Daoy (cell line): Measurements from ENCODE around the gene CC2D2B. TPM values are rescaled to one million over a fixed set of nuclear protein-coding genes. Genes with fewer than 3 reads are reported as not detected.
"Not testable (repeated sequence)": the region's sequence is repeated elsewhere in the genome, so short reads cannot be mapped to it uniquely, and the experiment has no call there.

Experiments
- DNase-seq: peaks from one replicate; pipeline ENCODE4 v3.0.0-alpha.2; 2015; ENCODE audit warnings: low read depth
- total RNA-seq: library from RNA; depleted of rRNA; stranded (reverse); fragments of >200 nt; shearing (Covaris generic); gene quantifications from 2 replicates; pipeline ENCODE4 v1.2.3, GENCODE V29; 2014

The CC2D2B gene
- total RNA-seq, 1 experiment from 2014 or later = 0.29 TPM

DNA sequence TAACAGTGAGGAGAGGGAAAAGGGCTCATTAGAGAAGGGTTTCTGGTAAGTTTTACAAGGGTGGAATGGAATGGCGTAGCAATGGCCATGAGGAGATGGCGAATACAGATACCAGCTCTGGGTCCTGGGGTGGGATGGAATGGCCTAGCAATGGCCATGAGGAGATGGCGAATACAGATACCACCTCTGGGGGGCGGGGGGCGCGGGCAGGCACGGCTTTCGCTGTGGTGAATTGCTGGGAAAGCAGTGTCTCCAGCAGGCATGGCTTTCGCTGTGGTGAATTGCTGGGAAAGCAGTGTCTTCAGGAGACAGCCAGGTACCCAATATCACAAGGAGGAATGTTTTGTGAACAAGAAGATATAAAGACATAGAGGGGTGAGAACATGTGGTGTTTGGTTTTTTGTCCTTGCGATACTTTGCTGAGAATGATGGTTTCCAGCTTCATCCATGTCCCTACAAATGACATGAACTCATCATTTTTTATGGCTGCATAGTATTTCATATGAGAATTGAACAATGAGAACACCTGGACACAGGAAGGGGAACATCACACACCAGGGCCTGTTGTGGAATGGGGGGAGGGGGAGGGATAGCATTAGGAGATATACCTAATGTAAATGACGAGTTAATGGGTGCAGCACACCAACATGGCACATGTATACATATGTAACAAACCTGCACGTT, 1.7 kb upstream of the CC2D2B start:
- not testable (repeated sequence) for DNase-seq

DNA sequence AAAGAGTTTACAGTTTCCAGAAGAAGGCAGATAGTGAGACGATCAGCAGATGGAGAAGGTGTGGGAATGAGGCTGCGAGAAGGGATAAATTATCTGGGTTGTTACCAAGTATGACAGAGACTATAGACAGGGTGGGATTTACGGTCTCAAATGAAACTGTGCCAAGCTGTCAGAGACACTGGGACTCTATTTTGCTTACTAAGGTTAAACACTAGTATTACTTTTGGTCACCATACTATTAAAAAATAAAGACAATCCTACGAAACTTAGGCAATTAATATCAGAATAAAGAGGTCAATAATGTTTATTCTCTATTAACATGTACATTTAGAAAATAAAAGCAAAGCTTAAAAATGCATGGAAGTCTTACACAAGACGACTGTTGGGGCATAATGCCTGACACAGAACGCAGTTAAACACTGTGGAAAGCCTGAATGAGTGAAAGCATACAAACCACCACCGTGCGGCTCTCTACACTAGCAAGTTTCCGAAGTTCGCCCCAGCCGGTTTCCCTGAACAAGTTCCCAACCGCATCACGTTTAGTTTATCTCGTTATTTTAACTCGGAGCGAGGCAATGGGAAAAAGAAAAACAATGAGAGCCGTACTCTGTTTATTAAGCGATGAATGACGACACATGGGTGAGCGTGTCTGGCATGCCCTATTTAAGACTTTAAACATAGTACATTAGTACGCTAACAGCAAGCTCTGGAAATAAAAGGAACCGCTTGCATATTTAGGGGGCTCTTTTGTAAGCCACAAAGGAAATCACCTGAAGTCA, 909 bp upstream of the CC2D2B start:
- DNase-seq = peak; percentile 47

DNA sequence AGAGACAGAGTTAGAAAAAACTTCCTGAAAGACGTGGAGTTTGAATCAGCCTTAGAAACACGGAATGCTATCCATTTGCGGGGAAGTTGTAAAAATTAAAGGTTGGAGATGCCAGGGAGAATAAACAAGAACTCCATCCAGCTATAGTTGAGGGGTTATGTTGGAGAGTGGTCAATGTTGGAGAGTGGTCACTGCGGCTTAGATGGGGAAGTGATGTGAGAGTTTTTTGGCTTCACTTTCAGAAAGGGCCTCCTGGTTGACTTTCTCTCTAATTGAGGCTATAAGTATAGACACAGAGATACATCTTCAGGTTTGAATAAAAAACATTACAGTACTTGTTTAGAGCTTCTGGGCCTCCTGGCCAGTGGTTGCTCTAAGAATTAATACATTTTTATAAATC, 675 bp downstream of the CC2D2B start:
- DNase-seq = no peak

- DNase-seq = no peak
Observed at GRCh38 chr10:95909561-95909960, 1.8 kb downstream of the CC2D2B start.

DNA sequence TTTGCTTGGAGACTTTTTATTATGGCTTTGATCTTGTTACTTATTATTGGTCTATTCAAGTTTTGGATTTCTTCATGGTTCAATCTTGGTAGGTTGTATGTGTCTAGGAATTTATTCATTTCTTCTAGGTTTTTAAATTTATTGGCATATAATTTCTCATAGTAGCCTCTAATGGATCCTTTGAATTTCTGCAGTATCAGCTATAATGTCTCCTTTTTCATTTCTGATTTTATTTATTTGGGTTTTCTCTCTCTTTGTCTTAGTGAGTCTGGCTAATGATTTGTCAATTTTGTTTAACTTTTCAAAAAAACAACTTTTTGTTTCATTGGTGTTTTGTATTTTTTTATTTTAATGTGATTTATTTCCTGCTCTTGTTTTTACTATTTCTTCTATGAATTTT, 8.3 kb downstream of the CC2D2B start:
- DNase-seq = not testable (repeated sequence)

GRCh38 chr10:95920798-95921426, 13.1 kb downstream of the CC2D2B start:
- DNase-seq = no peak

DNA sequence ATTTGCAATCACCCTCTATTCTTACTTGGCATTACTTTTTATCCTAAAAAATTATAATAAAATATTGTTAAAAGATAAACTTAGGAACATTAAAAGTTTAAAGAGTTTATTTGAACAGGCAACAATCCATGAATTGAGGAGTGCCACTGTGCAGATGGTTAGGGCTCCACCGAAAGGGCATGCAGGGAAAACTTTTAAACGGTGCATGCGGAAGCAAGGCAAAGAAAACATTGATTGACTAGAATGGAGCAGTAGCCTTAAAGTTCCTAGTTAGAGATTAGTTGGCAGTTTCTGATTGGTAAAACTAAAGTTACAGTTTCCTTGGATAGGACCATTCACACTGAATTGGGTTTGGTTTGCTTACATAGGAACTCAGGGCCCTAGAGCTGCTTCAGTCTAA, 17.3 kb downstream of the CC2D2B start:
- no peak for DNase-seq

GRCh38 chr10:95935429-95935828, 27.7 kb downstream of the CC2D2B start:
- DNase-seq = no peak

DNA sequence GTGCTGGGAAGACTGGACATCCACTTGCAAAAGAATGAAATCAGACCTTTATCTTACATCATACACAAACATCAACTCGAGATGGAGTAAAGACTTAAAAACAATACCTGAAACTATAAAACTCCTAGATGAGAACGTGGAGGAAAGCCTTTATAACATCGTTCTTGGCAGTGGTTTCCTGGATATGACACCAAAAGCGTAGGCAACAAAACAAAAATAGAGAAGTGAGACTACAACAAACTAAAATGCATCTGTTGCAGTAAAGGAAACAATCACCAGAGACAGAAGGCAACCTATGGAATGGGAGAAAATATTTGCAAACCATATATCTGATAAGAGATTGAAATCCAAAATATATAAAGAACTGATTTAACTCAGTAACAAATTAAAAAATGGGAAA, 33.3 kb downstream of the CC2D2B start:
- no peak for DNase-seq

GRCh38 chr10:95963202-95963990, 55.6 kb downstream of the CC2D2B start:
- no peak for DNase-seq

DNA sequence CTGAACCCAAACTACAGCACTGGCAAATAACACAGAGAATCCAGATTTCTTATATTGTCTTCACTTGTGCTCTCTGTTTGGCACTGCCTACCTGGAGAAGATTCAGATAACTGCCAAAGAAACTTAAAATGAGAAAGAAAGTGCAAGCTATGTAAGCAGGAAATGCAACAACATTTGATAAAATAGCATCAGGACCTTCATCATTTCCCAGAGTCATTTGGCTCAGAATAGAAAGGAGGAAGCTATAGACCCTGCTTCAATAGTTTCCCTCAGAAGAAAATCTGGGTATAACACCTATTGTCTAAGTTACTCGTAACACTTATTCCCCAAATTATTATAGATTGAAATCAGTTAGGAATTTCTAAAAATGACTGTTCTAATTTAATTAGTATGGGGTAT, 56.2 kb downstream of the CC2D2B start:
- DNase-seq = no peak

DNA sequence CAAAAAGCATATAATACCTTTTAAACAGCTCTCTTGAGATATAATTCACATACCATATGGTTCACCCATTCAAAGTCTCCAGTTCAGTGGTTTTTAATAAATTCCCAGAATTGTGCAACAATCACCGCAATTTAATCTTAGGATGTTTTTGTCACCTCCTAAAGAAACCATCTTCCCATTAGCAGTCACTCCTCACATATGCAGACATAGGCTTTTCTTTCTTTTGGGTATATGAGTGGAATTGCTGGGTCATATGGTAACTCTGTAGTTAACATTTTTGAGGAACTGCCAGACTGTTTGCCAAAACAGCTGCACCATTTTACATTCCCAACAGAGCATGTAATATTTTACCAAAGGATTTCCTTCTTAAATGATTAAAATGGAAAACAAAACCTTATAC, 57.0 kb downstream of the CC2D2B start:
- no peak for DNase-seq

DNA sequence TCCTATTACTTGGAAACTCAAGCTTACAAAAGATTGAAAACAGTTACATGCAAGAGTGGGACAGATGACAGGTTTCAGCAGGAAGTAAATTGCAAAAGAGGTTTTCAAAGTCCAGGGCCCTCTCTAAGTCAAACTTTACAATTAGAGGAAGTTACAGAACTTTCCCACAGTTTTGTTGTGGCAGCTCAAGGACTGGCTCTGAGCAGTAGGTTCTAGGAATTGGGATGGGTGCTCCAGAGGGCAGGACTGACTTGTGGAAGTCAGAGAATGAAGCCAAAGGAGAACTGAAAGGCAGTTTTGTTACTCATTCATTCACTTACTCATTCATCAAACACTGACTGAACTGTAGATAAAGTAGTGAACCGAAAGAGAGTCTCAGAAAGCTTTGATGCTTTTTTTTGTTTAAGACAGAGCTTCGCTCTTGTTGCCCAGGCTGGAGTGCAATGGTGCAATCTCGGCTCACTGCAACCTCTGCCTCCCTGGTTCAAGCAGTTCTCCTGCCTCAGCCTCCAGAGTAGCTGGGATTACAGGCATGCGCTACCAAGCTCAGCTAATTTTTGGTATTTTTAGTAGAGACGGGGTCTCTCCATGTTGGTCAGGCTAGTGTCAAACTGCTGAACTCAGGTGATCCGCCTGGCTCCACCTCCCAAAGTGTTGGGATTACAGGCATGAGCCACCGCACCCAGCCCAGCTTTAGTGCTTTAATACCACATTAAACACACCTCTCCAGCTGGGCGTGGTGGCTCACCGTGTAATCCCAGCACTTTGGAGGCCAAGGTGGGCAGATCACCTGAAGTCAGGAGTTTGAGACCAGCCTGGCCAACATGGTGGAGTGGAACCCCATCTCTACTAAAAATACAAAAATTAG, 68.8 kb downstream of the CC2D2B start:
- DNase-seq = no peak

GRCh38 chr10:95982200-95982599, 74.4 kb downstream of the CC2D2B start:
- DNase-seq = no peak

- DNase-seq = no peak
Observed at GRCh38 chr10:95987685-95988426, 80.1 kb downstream of the CC2D2B start.

GRCh38 chr10:95988702-95989101, 80.9 kb downstream of the CC2D2B start:
- DNase-seq = no peak

DNA sequence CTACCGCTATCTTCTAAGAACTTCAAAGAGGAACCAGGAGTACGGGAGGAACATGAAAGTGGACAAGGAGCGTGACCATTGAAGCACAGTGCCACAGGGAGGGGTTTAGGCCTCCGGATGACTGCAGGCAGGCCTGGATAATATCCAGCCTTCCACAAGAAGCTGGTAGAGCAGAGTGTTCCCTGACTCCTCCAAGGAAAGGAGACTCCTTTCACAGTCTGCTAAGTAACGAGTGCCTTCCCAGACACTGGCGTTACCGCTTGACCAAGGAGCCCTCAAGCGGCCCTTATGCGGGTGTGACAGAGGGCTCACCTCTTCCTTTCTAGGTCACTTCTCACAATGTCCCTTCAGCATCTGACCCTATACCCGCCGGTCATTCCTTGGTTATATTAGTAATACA, 86.6 kb downstream of the CC2D2B start:
- not testable (repeated sequence) for DNase-seq

- no peak for DNase-seq
Observed at GRCh38 chr10:95998255-95998784, 90.5 kb downstream of the CC2D2B start.

- no peak for DNase-seq
Observed at GRCh38 chr10:96013956-96014355, 106.2 kb downstream of the CC2D2B start.

DNA sequence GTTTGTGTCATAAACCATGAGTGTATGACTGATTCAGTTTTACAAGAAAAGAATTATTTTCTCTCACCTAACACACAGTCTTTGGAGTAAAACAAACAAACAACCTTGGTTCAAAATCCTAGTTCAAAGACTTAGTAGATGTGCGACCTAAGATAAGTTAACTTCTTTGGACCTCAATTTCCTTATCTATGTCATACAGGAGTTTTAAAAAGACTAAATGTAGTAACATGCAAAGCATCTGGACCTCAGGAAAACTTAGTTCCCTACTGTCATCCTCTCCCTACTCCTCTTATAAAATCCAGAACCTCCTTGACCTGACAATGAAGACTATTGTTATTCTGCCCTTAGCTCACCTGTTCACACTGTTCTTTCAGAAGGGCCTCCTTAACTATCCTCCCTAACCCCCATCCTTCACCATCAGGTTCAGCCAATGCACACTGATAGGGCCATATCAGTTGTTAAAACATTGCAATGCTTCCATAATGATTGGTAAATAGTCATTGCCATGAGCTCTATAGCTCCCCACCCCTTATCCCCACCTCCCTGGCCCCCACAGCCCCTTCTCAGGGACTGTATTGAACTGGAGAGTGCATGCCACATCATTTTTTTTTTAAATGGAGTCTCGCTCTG, 106.8 kb downstream of the CC2D2B start:
- DNase-seq = no peak
